HepG2 (cell line): ENCODE measurements around the gene CREB3. TPM values are rescaled to one million over a fixed set of nuclear protein-coding genes. Genes with fewer than 3 reads are reported as not detected.

ENCODE experiments used
- ARNT2 ChIP-seq: sonication (generic); formaldehyde crosslinking; IDR thresholded peaks from 2 replicates; pipeline ENCODE4 v1.8.0; 2022; ENCODE audit warnings: mild to moderate bottlenecking, low read depth, missing genetic modification reagents, moderate library complexity
- CBX5 ChIP-seq: sonication (generic); formaldehyde crosslinking; IDR thresholded peaks from 2 replicates; pipeline ENCODE4 v1.4.0; 2020; ENCODE audit warnings: missing genetic modification reagents, borderline replicate concordance
- CCDC6 ChIP-seq: sonication (generic); formaldehyde crosslinking; IDR thresholded peaks from 2 replicates; pipeline ENCODE4 v1.8.1; 2022; ENCODE audit warnings: mild to moderate bottlenecking, missing genetic modification reagents, moderate library complexity
- ETV6 ChIP-seq: sonication (generic); formaldehyde crosslinking; conservative IDR thresholded peaks from 2 replicates; pipeline ENCODE4 v1.4.0; 2020; ENCODE audit warnings: missing genetic modification reagents
- FOXO4 ChIP-seq: sonication (generic); formaldehyde crosslinking; conservative IDR thresholded peaks from 2 replicates; pipeline ENCODE4 v1.8.1; 2023; ENCODE audit warnings: missing genetic modification reagents
- FUBP1 ChIP-seq: sonication (generic); formaldehyde crosslinking; IDR thresholded peaks from 2 replicates; pipeline ENCODE4 v1.5.1; 2020; ENCODE audit warnings: missing genetic modification reagents, mild to moderate bottlenecking, borderline replicate concordance
- JUND ChIP-seq: sonication (generic); formaldehyde crosslinking; IDR thresholded peaks from 2 replicates; pipeline ENCODE4 v1.8.0; 2022; ENCODE audit warnings: mild to moderate bottlenecking, missing genetic modification reagents
- PHF21A ChIP-seq: sonication (generic); formaldehyde crosslinking; IDR thresholded peaks from 2 replicates; pipeline ENCODE4 v1.5.0; 2020; ENCODE audit warnings: mild to moderate bottlenecking, missing genetic modification reagents
- PLSCR1 ChIP-seq: sonication (generic); formaldehyde crosslinking; IDR thresholded peaks from 2 replicates; pipeline ENCODE4 v1.5.0; 2020; ENCODE audit warnings: missing genetic modification reagents, mild to moderate bottlenecking, borderline replicate concordance
- SMAD3 ChIP-seq: sonication (generic); formaldehyde crosslinking; IDR thresholded peaks from 2 replicates; pipeline ENCODE4 v1.4.0; 2020; ENCODE audit warnings: missing genetic modification reagents
- SP140L ChIP-seq: sonication (generic); formaldehyde crosslinking; IDR thresholded peaks from 2 replicates; pipeline ENCODE4 v1.4.0; 2020; ENCODE audit warnings: missing genetic modification reagents, borderline replicate concordance
- TFDP1 ChIP-seq: IDR thresholded peaks from 2 replicates; pipeline ENCODE4 v1.6.1; 2016; ENCODE audit warnings: missing compliant biosample characterization, missing genetic modification reagents, borderline replicate concordance
- ZBTB26 ChIP-seq: IDR thresholded peaks from 2 replicates; pipeline ENCODE4 v1.6.1; 2016; ENCODE audit warnings: missing compliant biosample characterization, missing genetic modification reagents, borderline replicate concordance
- ZKSCAN1 ChIP-seq: fragments of 150-350 bp; IDR thresholded peaks from 2 replicates; pipeline ENCODE4 v1.6.1; 2014; ENCODE audit warnings: low read length
- ZNF235 ChIP-seq: sonication (generic); formaldehyde crosslinking; IDR thresholded peaks from 2 replicates; pipeline ENCODE4 v1.8.1; 2023; ENCODE audit warnings: mild to moderate bottlenecking, missing genetic modification reagents, borderline replicate concordance
- ZNF670 ChIP-seq: sonication (generic); formaldehyde crosslinking; IDR thresholded peaks from 2 replicates; pipeline ENCODE4 v1.8.0; 2022; ENCODE audit warnings: mild to moderate bottlenecking, missing genetic modification reagents, borderline replicate concordance
- ZNF678 ChIP-seq: sonication (generic); formaldehyde crosslinking; IDR thresholded peaks from 2 replicates; pipeline ENCODE4 v1.4.0; 2020; ENCODE audit warnings: mild to moderate bottlenecking, missing genetic modification reagents
- ZNF782 ChIP-seq: sonication (generic); formaldehyde crosslinking; IDR thresholded peaks from 2 replicates; pipeline ENCODE4 v1.4.0; 2020; ENCODE audit warnings: missing genetic modification reagents, mild to moderate bottlenecking, borderline replicate concordance
- ZNF883 ChIP-seq: sonication (generic); formaldehyde crosslinking; IDR thresholded peaks from 2 replicates; pipeline ENCODE4 v1.5.1; 2020; ENCODE audit warnings: mild to moderate bottlenecking, missing genetic modification reagents; ENCODE audit errors: not compliant biosample characterization
- ZSCAN21 ChIP-seq: sonication (generic); formaldehyde crosslinking; IDR thresholded peaks from 2 replicates; pipeline ENCODE4 v1.8.0; 2022; ENCODE audit warnings: mild to moderate bottlenecking, missing genetic modification reagents, moderate library complexity, borderline replicate concordance
- polyA plus RNA-seq, 8 experiments: library from polyadenylated mRNA; depleted of rRNA in 3 of 8; stranded (reverse) in 7 of 8; unstranded in 1 of 8; fragments of >200 nt; fragmentation: Illumina TruSeq in 4 of 8; extraction: Trizol in 4 of 8; gene quantifications; 2 replicates each; pipeline versions ENCODE4 v1.2.1 to v1.2.3, GENCODE V29; 2011 to 2016; ENCODE audit warnings: low read depth in 4 of 8, missing spikeins in 1 of 8, mixed read lengths in 1 of 8; ENCODE audit not compliant: insufficient read depth in 1 of 8
- total RNA-seq, 5 experiments: library from RNA; depleted of rRNA; stranded (reverse); fragments of >200 nt; fragmentation: Illumina TruSeq; extraction: Trizol; gene quantifications; 2 replicates each; pipeline ENCODE4 v1.2.3, GENCODE V29; 2016; ENCODE audit warnings: low read depth in 1 of 5

CREB3 gene
- total and polyA plus RNA-seq, 2 of the 13 experiments (the other 11 are each of a cell fraction or from before 2014, with no cell fraction given): 11.1 to 34.2 TPM

- TF ChIP-seq TFDP1 (CRISPR knock-in tag): peak; percentile 52; the same call in 1 of the 2 replicates
- peak; percentile 22; the same call in 1 of the 2 replicates for TF ChIP-seq CCDC6 (CRISPR knock-in tag)
- TF ChIP-seq ZBTB26: peak; percentile 14; the same call in 1 of the 2 replicates
- TF ChIP-seq SP140L: no peak
- 0 out of 2 replicates have a peak, but pooled peaks have one; percentile 19 for TF ChIP-seq SMAD3
- no peak for TF ChIP-seq FOXO4
- TF ChIP-seq ZNF235: 0 out of 2 replicates have a peak, but pooled peaks have one; percentile 73
- TF ChIP-seq ZNF678 (CRISPR knock-in tag): no peak
- no peak for TF ChIP-seq ZKSCAN1
- TF ChIP-seq ZSCAN21 (CRISPR knock-in tag): peak; percentile 57; the same call in 1 of the 2 replicates
- TF ChIP-seq ETV6 (CRISPR knock-in tag): no peak
- TF ChIP-seq ZNF782 (CRISPR knock-in tag): no peak; the same call in 1 of the 2 replicates
- no peak for TF ChIP-seq JUND (CRISPR knock-in tag)
- TF ChIP-seq PLSCR1 (CRISPR knock-in tag): no peak
- no peak for TF ChIP-seq FUBP1 (CRISPR knock-in tag)
- peak; percentile 50 for TF ChIP-seq ZNF883
- 0 out of 2 replicates have a peak, but pooled peaks have one; percentile 4 for TF ChIP-seq ZNF670 (CRISPR knock-in tag)
- peak; percentile 53; the same call in 1 of the 2 replicates for TF ChIP-seq PHF21A (CRISPR knock-in tag)
- peak; percentile 43; the same call in 1 of the 2 replicates for TF ChIP-seq ARNT2 (CRISPR knock-in tag)
- peak; percentile 32; the same call in 1 of the 2 replicates for TF ChIP-seq CBX5 (CRISPR knock-in tag)
Observed at GRCh38 chr9:35756275-35757225, 24.1 kb downstream of the CREB3 start (continued).
